Colonic mucosa (tissue), 4 donors: ENCODE measurements around the gene DTNB. TPM values are rescaled to one million over a fixed set of nuclear protein-coding genes. Genes with fewer than 3 reads are reported as not detected.
A peak's percentile ranks its signal among the peaks of the same experiment; 100 is the strongest.

Source experiments
- DNase-seq: peaks from one replicate; pipeline ENCODE4 v3.0.0-alpha.2; 2020
- H3K27ac ChIP-seq: fragments of 200-600 bp; one replicate; pipeline ENCODE4 v1.8.0; 2021
- H3K27me3 ChIP-seq: fragments of 200-600 bp; one replicate; pipeline ENCODE4 v1.8.0; 2021
- H3K36me3 ChIP-seq: fragments of 200-600 bp; one replicate; pipeline ENCODE4 v1.8.0; 2021
- H3K4me1 ChIP-seq: fragments of 200-600 bp; one replicate; pipeline ENCODE4 v1.8.0; 2021; ENCODE audit warnings: mild to moderate bottlenecking
- H3K4me3 ChIP-seq: fragments of 200-600 bp; one replicate; pipeline ENCODE4 v1.8.0; 2021
- H3K9ac ChIP-seq, 2 donors: one replicate each; pipeline ENCODE4 v1.7.0; 2013; ENCODE audit warnings: control low read depth in 2 of 2, low read depth in 2 of 2, low read length in 2 of 2
- H3K9me3 ChIP-seq: fragments of 200-600 bp; one replicate; pipeline ENCODE4 v1.8.0; 2021
- intact Hi-C: fragments of 100-400 bp; cut with DNase I; formaldehyde crosslinking; loops from one replicate; pipeline ENCODE4 v1.14.1; 2022
- total RNA-seq, 2 donors: library from RNA; stranded (reverse); fragmentation: NEBNext Ultra II Directional in 1 of 2; extraction: Animal tissue kit (Norgen Biotek cat#: 25700) in 1 of 2; gene quantifications; one replicate each; pipeline ENCODE4 v1.2.1, GENCODE V29; 2021
- TF ChIP-seq, protein P1 (sequence below): fragments of 200-600 bp; IDR thresholded peaks from one replicate; pipeline ENCODE4 v1.8.0; 2022; ENCODE audit warnings: antibody characterized with exemption, mild to moderate bottlenecking
- donor health status: healthy.
- donor health status: DM: no; HTN: no; CAD: no.
- donor health status: DM: no; HTN: no; CAD: no.

DTNB gene
- total RNA-seq, 2 donors from 2014 or later, result 5.2 to 9.3 TPM

DNA sequence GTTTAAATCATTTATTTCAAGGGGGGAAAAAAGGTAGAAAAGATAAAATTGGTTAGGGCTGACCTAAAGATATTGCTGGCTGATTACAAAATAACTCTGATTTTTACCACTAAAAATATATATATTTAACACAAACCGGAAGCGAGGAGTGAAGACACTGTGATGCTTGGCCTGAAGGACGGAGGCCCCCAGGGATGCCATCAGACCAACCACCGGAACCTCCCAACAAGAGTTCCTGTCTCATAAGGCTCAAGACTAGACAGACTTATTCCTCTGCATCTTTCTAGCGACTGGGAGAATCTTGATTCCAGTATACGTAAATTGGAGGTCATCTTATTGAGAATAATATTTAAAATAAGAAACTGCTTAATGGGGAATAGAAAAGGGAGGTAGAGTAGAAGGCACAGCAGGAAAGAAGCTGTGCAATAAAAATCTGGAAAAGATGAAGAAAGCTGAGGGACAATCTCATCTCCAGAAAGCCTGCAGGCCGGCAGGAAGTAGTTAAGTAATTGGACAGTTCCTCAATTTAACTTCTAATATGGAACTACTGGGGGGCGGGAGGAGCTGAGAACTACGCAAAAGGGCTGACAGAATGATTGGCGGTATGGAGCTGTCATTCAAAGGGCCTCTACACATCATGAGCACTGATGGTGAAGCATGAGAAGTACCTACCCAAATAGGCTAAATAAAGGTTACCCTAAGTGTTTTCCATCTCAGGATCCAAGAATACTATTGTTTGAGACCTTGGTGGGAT lies 91.1 kb downstream of the DTNB start:
- intact Hi-C loops, result no loop called here
- H3K4me3 ChIP-seq, result no peak overlapping the region
- H3K9ac ChIP-seq, result no peak overlapping the region
- no peaks in the 10 kb centered on the region for H3K27me3 ChIP-seq
- no peaks in the 10 kb centered on the region for H3K4me1 ChIP-seq
- TF ChIP-seq, protein P1, sequence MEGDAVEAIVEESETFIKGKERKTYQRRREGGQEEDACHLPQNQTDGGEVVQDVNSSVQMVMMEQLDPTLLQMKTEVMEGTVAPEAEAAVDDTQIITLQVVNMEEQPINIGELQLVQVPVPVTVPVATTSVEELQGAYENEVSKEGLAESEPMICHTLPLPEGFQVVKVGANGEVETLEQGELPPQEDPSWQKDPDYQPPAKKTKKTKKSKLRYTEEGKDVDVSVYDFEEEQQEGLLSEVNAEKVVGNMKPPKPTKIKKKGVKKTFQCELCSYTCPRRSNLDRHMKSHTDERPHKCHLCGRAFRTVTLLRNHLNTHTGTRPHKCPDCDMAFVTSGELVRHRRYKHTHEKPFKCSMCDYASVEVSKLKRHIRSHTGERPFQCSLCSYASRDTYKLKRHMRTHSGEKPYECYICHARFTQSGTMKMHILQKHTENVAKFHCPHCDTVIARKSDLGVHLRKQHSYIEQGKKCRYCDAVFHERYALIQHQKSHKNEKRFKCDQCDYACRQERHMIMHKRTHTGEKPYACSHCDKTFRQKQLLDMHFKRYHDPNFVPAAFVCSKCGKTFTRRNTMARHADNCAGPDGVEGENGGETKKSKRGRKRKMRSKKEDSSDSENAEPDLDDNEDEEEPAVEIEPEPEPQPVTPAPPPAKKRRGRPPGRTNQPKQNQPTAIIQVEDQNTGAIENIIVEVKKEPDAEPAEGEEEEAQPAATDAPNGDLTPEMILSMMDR, result no peak
- no peak for DNase-seq
- no peaks in the 10 kb centered on the region for H3K36me3 ChIP-seq
- no peaks in the 10 kb centered on the region for H3K9me3 ChIP-seq
- H3K27ac ChIP-seq, result no peak overlapping the region

DNA sequence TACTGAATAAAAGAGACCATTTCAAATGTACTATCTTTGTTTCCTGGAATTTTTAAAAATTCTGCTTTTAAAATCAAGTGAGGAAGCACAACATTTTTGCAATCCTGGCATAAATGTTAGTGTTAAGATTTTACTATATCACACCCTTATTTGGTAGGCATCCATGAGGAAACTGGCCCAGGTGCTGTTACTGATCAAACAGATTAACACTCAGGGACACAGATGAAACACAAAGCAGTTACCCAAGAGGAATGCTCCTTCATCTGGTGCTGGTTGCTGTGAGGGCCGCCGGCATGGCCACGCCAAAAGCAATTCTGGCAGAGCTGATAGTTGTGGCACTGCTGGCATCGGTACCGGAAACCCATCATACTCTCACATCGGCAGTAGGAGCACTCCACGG lies 96.8 kb downstream of the DTNB start:
- intact Hi-C loops, result no loop called here

DNA sequence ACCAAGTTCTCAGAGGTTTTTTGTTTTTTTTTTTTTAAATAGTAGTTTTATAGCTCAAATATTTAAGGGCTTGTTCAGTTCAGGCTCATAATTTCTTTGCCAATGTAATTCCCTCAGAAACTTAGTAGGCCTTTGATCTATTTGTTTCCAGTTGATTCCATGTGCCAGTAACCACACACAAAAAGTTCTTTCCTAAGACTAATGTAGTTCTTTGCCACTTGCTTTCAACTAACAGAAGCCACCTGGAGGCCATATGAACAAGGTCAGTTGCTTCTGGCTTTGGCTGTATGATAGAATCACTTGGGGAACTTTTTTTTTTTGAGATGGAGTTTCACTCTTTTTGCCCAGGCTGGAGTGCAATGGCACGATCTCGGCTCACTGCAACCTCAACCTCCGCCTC lies 100.7 kb downstream of the DTNB start:
- no peaks in the 10 kb centered on the region for H3K27me3 ChIP-seq
- DNase-seq, result no peak
- H3K36me3 ChIP-seq, result no peaks in the 10 kb centered on the region
- H3K9ac ChIP-seq, result no peak overlapping the region
- H3K4me1 ChIP-seq, result no peaks in the 10 kb centered on the region
- TF ChIP-seq, protein P1, result no peak
- intact Hi-C loops, result no loop called here
- no peaks in the 10 kb centered on the region for H3K9me3 ChIP-seq
- H3K4me3 ChIP-seq, result no peak overlapping the region
- H3K27ac ChIP-seq, result no peak overlapping the region

More for the DNA sequence above, 96.8 kb downstream of the DTNB start:
- TF ChIP-seq, protein P1, result no peak
- H3K9ac ChIP-seq, result no peak overlapping the region
- DNase-seq, result peak; percentile 23
- no peaks in the 10 kb centered on the region for H3K4me1 ChIP-seq
- H3K27ac ChIP-seq, result no peak overlapping the region
- no peaks in the 10 kb centered on the region for H3K36me3 ChIP-seq
- no peaks in the 10 kb centered on the region for H3K27me3 ChIP-seq
- no peak overlapping the region for H3K4me3 ChIP-seq
- H3K9me3 ChIP-seq, result no peaks in the 10 kb centered on the region

DNA sequence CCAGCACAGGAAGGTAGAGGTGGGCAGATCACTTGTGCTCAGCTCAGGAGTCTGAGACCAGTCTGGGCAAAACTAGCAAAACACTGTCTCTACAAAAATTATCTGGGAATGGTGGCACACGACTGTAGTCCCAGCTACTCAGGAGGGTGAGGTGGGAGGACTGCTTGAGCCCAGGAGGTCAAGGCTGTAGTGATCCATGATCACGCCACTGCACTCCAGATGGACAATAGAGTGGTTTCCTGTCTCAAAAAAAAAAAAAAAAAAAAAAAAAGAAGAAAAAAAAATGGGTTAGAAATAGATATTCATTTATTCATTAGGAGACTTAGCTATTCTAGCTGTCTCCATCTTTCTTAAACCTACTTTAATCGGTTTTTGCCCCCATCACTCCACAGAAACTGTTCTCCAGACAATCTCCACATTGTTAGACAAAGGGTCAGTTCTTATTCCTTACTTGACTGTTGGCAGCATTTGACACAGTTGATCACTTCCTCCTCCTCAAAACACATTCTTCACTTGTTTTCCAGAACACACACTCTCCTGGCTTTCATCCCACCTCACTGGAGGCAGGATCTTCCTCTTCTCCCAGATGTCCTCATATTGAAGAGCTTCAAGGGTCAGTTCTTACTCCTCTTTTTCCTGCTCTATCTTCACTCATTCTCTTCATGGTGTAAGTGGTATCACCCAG lies 103.1 kb downstream of the DTNB start:
- Histone ChIP-seq H3K4me3 (no peak overlapping the region), H3K27ac (no peak overlapping the region), H3K9me3 (no peaks in the 10 kb centered on the region), H3K36me3 (no peaks in the 10 kb centered on the region), H3K4me1 (no peaks in the 10 kb centered on the region), H3K27me3 (no peaks in the 10 kb centered on the region), H3K9ac (no peak overlapping the region)
- TF ChIP-seq, protein P1, result no peak
- DNase-seq, result no peak
- intact Hi-C loops, result no loop called here

DNA sequence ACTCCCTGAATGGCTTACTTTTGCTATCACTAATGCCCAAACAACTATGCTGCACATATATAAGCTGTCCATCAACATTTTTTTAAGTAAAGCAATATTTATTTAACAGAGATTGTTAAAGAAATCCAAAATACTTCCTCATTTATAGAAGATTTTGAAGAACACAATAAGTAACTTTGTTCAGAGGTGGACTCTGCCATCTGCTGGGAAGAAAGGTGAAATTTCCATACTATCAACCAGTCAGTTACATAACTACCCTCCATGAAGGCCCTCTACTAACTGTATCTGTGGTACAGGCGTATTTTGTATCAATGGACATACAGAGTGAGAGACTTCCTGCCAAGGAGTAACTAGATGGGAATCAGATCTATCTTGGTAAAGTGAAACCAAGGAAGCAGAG lies 106.0 kb downstream of the DTNB start:
- Histone ChIP-seq H3K4me3 (no peak overlapping the region), H3K27ac (no peak overlapping the region)
- intact Hi-C loops, result no loop called here

More for the DNA sequence above, 106.0 kb downstream of the DTNB start:
- TF ChIP-seq, protein P1, result peak; percentile 16
- Histone ChIP-seq H3K27me3 (no peaks in the 10 kb centered on the region), H3K9ac (no peak overlapping the region), H3K9me3 (no peaks in the 10 kb centered on the region), H3K4me1 (no peaks in the 10 kb centered on the region), H3K36me3 (no peaks in the 10 kb centered on the region)
- DNase-seq, result no peak
